GM12878 (cell line): Measurements from ENCODE around the gene FGD5. TPM values are rescaled to one million over a fixed set of nuclear protein-coding genes. Genes with fewer than 3 reads are reported as not detected.

Experiments
- ATAC-seq: fragments of 200-7000 bp; cut with Tn5 transposase; 3 replicates; pipeline ENCODE4 v1.9.1; 2020; ENCODE audit warnings: mild to moderate bottlenecking, moderate library complexity
- BruUV-seq: library from RNA; stranded (reverse); fragments of 400-500 nt; replicated peaks from 2 replicates; lab custom pipeline; 2021; lab: Mats Ljungman, UMichigan
- CTCF ChIA-PET: fragments of 300-600 bp; sonication (Branson Sonifier 250); formaldehyde crosslinking; extraction: SDS; loops from one replicate; lab custom pipeline; 2021; ENCODE audit warnings: inconsistent platforms; lab: Yijun Ruan, JAX
- POLR2A ChIA-PET: fragments of 350-600 bp; formaldehyde crosslinking; extraction: SDS; loops from one replicate; lab custom pipeline; 2021; ENCODE audit warnings: inconsistent platforms; lab: Charles Lee
- RAD21 ChIA-PET: fragments of 300-600 bp; sonication (Branson Sonifier 250); formaldehyde crosslinking; loops from one replicate; lab custom pipeline; 2023; ENCODE audit warnings: antibody characterized with exemption; ENCODE audit not compliant: unreplicated experiment; lab: Charles Lee
- SMC1A ChIA-PET: fragments of 300-600 bp; sonication (Branson Sonifier 250); formaldehyde crosslinking; loops from one replicate; lab custom pipeline; 2023; ENCODE audit not compliant: unreplicated experiment, uncharacterized antibody; lab: Charles Lee
- DNase-seq: peaks from one replicate; pipeline ENCODE4 v3.0.0-alpha.2; 2011; ENCODE audit warnings: low read depth, low spot score
- FAIRE-seq: peaks from 3 replicates; lab custom pipeline; 2011; peaks lifted over from hg19 to GRCh38; lab: Jason Lieb, UNC
- H2AFZ ChIP-seq: 2 replicates; pipeline ENCODE4 v1.6.0; 2011; ENCODE audit warnings: low read depth, low read length, control low read depth; ENCODE audit not compliant: control insufficient read depth
- H3K27ac ChIP-seq: 2 replicates; pipeline ENCODE4 v1.5.1; 2011; ENCODE audit warnings: control low read depth; ENCODE audit not compliant: control insufficient read depth, insufficient read depth
- H3K27me3 ChIP-seq, 2 experiments: replicated peaks in 1 of 2; 2 replicates each; pipeline versions ENCODE4 v1.6.0 to v1.6.1; 2011; ENCODE audit warnings: low read length in 1 of 2; ENCODE audit not compliant: control insufficient read depth in 2 of 2, insufficient read depth in 2 of 2
- H3K36me3 ChIP-seq, 2 experiments: 2 replicates each; pipeline ENCODE4 v1.5.1; 2011; ENCODE audit warnings: low read length in 1 of 2; ENCODE audit not compliant: control insufficient read depth in 2 of 2, insufficient read depth in 2 of 2
- H3K4me1 ChIP-seq: 2 replicates; pipeline ENCODE4 v1.6.1; 2011; ENCODE audit warnings: mild to moderate bottlenecking, low read length, moderate library complexity, mixed read lengths; ENCODE audit not compliant: control insufficient read depth, insufficient read depth
- H3K4me2 ChIP-seq: 2 replicates; pipeline ENCODE4 v1.6.0; 2011; ENCODE audit warnings: control low read depth; ENCODE audit not compliant: control insufficient read depth, insufficient read depth
- H3K4me3 ChIP-seq: fragments of 200-600 bp; sonication (generic); 2 replicates; pipeline ENCODE4 v1.5.1; 2016
- H3K79me2 ChIP-seq: 2 replicates; pipeline ENCODE4 v1.6.0; 2011; ENCODE audit warnings: low read length; ENCODE audit not compliant: control insufficient read depth, insufficient read depth
- H3K9ac ChIP-seq: 2 replicates; pipeline ENCODE4 v1.8.0; 2011; ENCODE audit warnings: low read length, control low read depth, mixed read lengths; ENCODE audit not compliant: control insufficient read depth, insufficient read depth
- H3K9me3 ChIP-seq: replicated peaks from 3 replicates; pipeline ENCODE4 v1.5.1; 2011; ENCODE audit warnings: mild to moderate bottlenecking, low read length; ENCODE audit not compliant: control insufficient read depth, insufficient read depth
- H4K20me1 ChIP-seq: 2 replicates; pipeline ENCODE4 v1.6.0; 2011; ENCODE audit not compliant: control insufficient read depth, insufficient read depth
- CHD1 ChIP-seq: IDR thresholded peaks from 2 replicates; pipeline ENCODE4 v1.6.1; 2012; ENCODE audit warnings: low read depth, low read length, improper control_type of control experiment
- DPF2 ChIP-seq: fragments of 450-650 bp; IDR thresholded peaks from 2 replicates; pipeline ENCODE4 v1.6.1; 2017; ENCODE audit warnings: mild to moderate bottlenecking
- NR2C2 ChIP-seq: IDR thresholded peaks from 2 replicates; pipeline ENCODE4 v1.6.1; 2011; ENCODE audit warnings: borderline replicate concordance, low read depth; ENCODE audit not compliant: control insufficient read depth, insufficient read length
- POLR2AphosphoS5 ChIP-seq: IDR thresholded peaks from 2 replicates; pipeline ENCODE4 v1.6.1; 2011; ENCODE audit warnings: mild to moderate bottlenecking, low read length, inconsistent platforms
- SREBF2 ChIP-seq: IDR thresholded peaks from 2 replicates; pipeline ENCODE4 v1.6.1; 2012; ENCODE audit warnings: mild to moderate bottlenecking, low read length
- WGBS: methylation state at CpG from one replicate; pipeline ENCODE4 v1.1.6; 2016; ENCODE audit warnings: low lambda C conversion rate; ENCODE audit not compliant: insufficient replicate concordance, insufficient coverage; ENCODE audit errors: missing lambda C conversion rate; 5-methylcytosine and 5-hydroxymethylcytosine counted together
- in situ Hi-C: fragments of 300-500 bp; cut with MboI; formaldehyde crosslinking; loops from 9 replicates; pipeline ENCODE4 v1.14.3; 2018; ENCODE audit warnings: mixed read lengths
- intact Hi-C: fragments of 100-400 bp; cut with micrococcal nuclease; formaldehyde crosslinking; loops from one replicate; pipeline ENCODE4 v1.14.2; 2022; ENCODE audit not compliant: unreplicated experiment
- polyA plus RNA-seq, 11 experiments: library from polyadenylated mRNA; depleted of rRNA in 4 of 11; unstranded in 6 of 11; stranded (reverse) in 5 of 11; fragments of >200 nt; fragmentation: Nextera tagmentation in 4 of 11; fragmentation: Illumina TruSeq in 1 of 11; extraction: Ambion mirVana in 4 of 11; extraction: Trizol in 1 of 11; gene quantifications; 1 replicate in 1 of 11; 2 replicates in 10 of 11; pipeline versions ENCODE4 v1.2.1 to v1.2.3, GENCODE V29; 2011 to 2016; ENCODE audit warnings: inconsistent platforms in 2 of 11, missing spikeins in 2 of 11, low read depth in 1 of 11
- total RNA-seq, 4 experiments: library from RNA; depleted of rRNA in 3 of 4; stranded (reverse); fragments of >200 nt in 3 of 4; fragmentation: Illumina TruSeq in 1 of 4; extraction: Trizol in 1 of 4; gene quantifications; 2 replicates each; pipeline versions ENCODE4 v1.2.1 to v1.2.3, GENCODE V29; 2013 to 2021
- TF ChIP-seq, protein P1 (sequence below): IDR thresholded peaks from 2 replicates; pipeline ENCODE4 v1.6.1; 2012; ENCODE audit warnings: low read depth, low read length, improper control_type of control experiment
- TF ChIP-seq, protein P2 (sequence below): fragments of 450-650 bp; conservative IDR thresholded peaks from 2 replicates; pipeline ENCODE4 v1.6.1; 2017; ENCODE audit warnings: mild to moderate bottlenecking, moderate library complexity
- TF ChIP-seq, protein P3 (sequence below): IDR thresholded peaks from 2 replicates; pipeline ENCODE4 v1.6.1; 2012; ENCODE audit warnings: low read depth, low read length, improper control_type of control experiment
- TF ChIP-seq, protein P4 (sequence below): fragments of 450-650 bp; IDR thresholded peaks from 2 replicates; pipeline ENCODE4 v1.6.1; 2017; ENCODE audit warnings: mild to moderate bottlenecking

The FGD5 gene
- total and polyA plus RNA-seq, 10 of the 15 experiments (the other 5 are each of a cell fraction or from before 2014, with no cell fraction given), result 0.03 to 0.13 (median 0.11) TPM; not detected in 3

DNA sequence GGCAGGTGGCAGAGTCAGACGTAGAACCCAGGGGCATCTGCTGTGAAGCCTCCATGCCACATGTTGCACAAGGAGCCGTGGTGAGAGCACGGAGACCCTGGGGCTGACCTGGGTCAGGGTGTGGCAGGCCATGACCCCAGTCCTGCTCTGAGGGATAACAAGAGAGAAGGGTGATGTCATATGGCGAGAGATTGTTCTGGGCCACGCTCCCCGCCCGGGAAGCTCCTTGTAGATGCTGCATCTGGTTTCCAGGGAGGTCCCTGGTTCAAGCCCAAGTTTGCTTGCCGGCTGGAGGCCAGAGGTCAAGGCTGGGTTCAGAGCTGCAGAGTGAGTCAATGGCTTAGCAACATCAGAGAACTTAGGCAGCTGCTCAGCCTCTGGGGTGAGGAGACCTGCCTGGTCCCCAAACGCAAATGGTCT lies 17.3 kb downstream of the FGD5 start:
- ChIA-PET RAD21 (no interaction called here), CTCF (no interaction called here), SMC1A (no interaction called here), POLR2A (no interaction called here)
- FAIRE-seq (no peak), ATAC-seq (no peak), DNase-seq (no peak)
- Histone ChIP-seq H3K4me1 (no peaks in the 10 kb centered on the region; the same call in 1 of the 2 replicates), H3K4me3 (no peak overlapping the region), H3K79me2 (no peaks in the 10 kb centered on the region), H3K27ac (no peak overlapping the region), H3K4me2 (no peak overlapping the region), H4K20me1 (no peaks in the 10 kb centered on the region), H2AFZ (no peak overlapping the region), H3K9me3 (no peaks in the 10 kb centered on the region), H3K27me3 (peaks cover 10 to 12% of the 10 kb centered on the region in 2 experiments), H3K36me3 (no peaks in the 10 kb centered on the region), H3K9ac (no peak overlapping the region)
- BruUV-seq, result no TSS peak
- TF ChIP-seq DPF2 (no peak), NR2C2 (no peak), POLR2AphosphoS5 (no peak), CHD1 (no peak), SREBF2 (no peak)
- TF ChIP-seq, protein P1, sequence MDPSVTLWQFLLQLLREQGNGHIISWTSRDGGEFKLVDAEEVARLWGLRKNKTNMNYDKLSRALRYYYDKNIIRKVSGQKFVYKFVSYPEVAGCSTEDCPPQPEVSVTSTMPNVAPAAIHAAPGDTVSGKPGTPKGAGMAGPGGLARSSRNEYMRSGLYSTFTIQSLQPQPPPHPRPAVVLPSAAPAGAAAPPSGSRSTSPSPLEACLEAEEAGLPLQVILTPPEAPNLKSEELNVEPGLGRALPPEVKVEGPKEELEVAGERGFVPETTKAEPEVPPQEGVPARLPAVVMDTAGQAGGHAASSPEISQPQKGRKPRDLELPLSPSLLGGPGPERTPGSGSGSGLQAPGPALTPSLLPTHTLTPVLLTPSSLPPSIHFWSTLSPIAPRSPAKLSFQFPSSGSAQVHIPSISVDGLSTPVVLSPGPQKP, result no peak
- TF ChIP-seq, protein P2, sequence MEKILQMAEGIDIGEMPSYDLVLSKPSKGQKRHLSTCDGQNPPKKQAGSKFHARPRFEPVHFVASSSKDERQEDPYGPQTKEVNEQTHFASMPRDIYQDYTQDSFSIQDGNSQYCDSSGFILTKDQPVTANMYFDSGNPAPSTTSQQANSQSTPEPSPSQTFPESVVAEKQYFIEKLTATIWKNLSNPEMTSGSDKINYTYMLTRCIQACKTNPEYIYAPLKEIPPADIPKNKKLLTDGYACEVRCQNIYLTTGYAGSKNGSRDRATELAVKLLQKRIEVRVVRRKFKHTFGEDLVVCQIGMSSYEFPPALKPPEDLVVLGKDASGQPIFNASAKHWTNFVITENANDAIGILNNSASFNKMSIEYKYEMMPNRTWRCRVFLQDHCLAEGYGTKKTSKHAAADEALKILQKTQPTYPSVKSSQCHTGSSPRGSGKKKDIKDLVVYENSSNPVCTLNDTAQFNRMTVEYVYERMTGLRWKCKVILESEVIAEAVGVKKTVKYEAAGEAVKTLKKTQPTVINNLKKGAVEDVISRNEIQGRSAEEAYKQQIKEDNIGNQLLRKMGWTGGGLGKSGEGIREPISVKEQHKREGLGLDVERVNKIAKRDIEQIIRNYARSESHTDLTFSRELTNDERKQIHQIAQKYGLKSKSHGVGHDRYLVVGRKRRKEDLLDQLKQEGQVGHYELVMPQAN, result no peak
- TF ChIP-seq, protein P3, sequence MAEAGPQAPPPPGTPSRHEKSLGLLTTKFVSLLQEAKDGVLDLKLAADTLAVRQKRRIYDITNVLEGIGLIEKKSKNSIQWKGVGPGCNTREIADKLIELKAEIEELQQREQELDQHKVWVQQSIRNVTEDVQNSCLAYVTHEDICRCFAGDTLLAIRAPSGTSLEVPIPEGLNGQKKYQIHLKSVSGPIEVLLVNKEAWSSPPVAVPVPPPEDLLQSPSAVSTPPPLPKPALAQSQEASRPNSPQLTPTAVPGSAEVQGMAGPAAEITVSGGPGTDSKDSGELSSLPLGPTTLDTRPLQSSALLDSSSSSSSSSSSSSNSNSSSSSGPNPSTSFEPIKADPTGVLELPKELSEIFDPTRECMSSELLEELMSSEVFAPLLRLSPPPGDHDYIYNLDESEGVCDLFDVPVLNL, result no peak
- TF ChIP-seq, protein P4, sequence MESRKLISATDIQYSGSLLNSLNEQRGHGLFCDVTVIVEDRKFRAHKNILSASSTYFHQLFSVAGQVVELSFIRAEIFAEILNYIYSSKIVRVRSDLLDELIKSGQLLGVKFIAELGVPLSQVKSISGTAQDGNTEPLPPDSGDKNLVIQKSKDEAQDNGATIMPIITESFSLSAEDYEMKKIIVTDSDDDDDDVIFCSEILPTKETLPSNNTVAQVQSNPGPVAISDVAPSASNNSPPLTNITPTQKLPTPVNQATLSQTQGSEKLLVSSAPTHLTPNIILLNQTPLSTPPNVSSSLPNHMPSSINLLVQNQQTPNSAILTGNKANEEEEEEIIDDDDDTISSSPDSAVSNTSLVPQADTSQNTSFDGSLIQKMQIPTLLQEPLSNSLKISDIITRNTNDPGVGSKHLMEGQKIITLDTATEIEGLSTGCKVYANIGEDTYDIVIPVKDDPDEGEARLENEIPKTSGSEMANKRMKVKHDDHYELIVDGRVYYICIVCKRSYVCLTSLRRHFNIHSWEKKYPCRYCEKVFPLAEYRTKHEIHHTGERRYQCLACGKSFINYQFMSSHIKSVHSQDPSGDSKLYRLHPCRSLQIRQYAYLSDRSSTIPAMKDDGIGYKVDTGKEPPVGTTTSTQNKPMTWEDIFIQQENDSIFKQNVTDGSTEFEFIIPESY, result no peak
- 22% methylated on average over 9 of the region's 9 CpGs for WGBS
- in situ Hi-C loops, result no loop called here
- intact Hi-C loops, result no loop called here
